Loucy (cell line): Measurements from ENCODE around the gene CIRBP.

ENCODE experiments used
- H2AFZ ChIP-seq: fragments of 200-600 bp; sonication (generic); 2 replicates; pipeline ENCODE4 v1.6.0; 2016; ENCODE audit warnings: antibody characterized with exemption, mild to moderate bottlenecking, low read length, moderate library complexity
- H3F3A ChIP-seq: fragments of 200-600 bp; 2 replicates; pipeline ENCODE4 v1.6.0; 2016; ENCODE audit warnings: antibody characterized with exemption, low read depth, mild to moderate bottlenecking
- H3K27me3 ChIP-seq: fragments of 200-600 bp; sonication (generic); 2 replicates; pipeline ENCODE4 v1.6.1; 2014; ENCODE audit warnings: low read length, mild to moderate bottlenecking; ENCODE audit not compliant: insufficient read depth, poor library complexity, severe bottlenecking
- H3K36me3 ChIP-seq: fragments of 200-600 bp; sonication (generic); 2 replicates; pipeline ENCODE4 v1.6.1; 2016; ENCODE audit warnings: low read length; ENCODE audit not compliant: insufficient read depth
- H3K4me1 ChIP-seq: fragments of 200-600 bp; sonication (generic); 2 replicates; pipeline ENCODE4 v1.5.1; 2014; ENCODE audit warnings: low read length, mild to moderate bottlenecking; ENCODE audit not compliant: insufficient read depth, poor library complexity, severe bottlenecking
- H3K4me2 ChIP-seq: fragments of 200-600 bp; sonication (generic); 2 replicates; pipeline ENCODE4 v1.6.0; 2014; ENCODE audit warnings: antibody characterized with exemption, low read length, low read depth, mild to moderate bottlenecking; ENCODE audit not compliant: poor library complexity, severe bottlenecking
- H3K4me3 ChIP-seq: fragments of 200-600 bp; sonication (generic); 2 replicates; pipeline ENCODE4 v1.5.1; 2014; ENCODE audit warnings: low read length, mild to moderate bottlenecking, mixed read lengths; ENCODE audit not compliant: poor library complexity, severe bottlenecking
- H3K79me2 ChIP-seq: fragments of 200-600 bp; sonication (generic); 2 replicates; pipeline ENCODE4 v1.6.1; 2014; ENCODE audit warnings: low read length; ENCODE audit not compliant: insufficient read depth
- H3K9ac ChIP-seq: fragments of 200-600 bp; sonication (generic); 2 replicates; pipeline ENCODE4 v1.6.0; 2014; ENCODE audit warnings: mild to moderate bottlenecking, low read depth, low read length, moderate library complexity; ENCODE audit not compliant: poor library complexity, severe bottlenecking
- H3K9me2 ChIP-seq: fragments of 200-600 bp; sonication (generic); replicated peaks from 2 replicates; pipeline ENCODE4 v1.6.1; 2016; ENCODE audit warnings: low read depth, low read length, mixed read lengths
- H3K9me3 ChIP-seq: fragments of 200-600 bp; sonication (generic); 2 replicates; pipeline ENCODE4 v1.6.1; 2014; ENCODE audit warnings: mild to moderate bottlenecking, antibody characterized with exemption, low read length, low read depth; ENCODE audit not compliant: insufficient read depth
- H4K20me1 ChIP-seq: fragments of 200-600 bp; sonication (generic); 2 replicates; pipeline ENCODE4 v1.6.0; 2014; ENCODE audit warnings: antibody characterized with exemption, low read length, mild to moderate bottlenecking; ENCODE audit not compliant: insufficient read depth, poor library complexity, severe bottlenecking
- EZH2phosphoT487 ChIP-seq: fragments of 200-600 bp; IDR thresholded peaks from 2 replicates; pipeline ENCODE4 v1.6.1; 2018; ENCODE audit warnings: antibody characterized with exemption, mild to moderate bottlenecking, moderate library complexity, borderline replicate concordance
- TF ChIP-seq, protein P1 (sequence below): fragments of 200-600 bp; sonication (generic); conservative IDR thresholded peaks from 2 replicates; pipeline ENCODE4 v1.5.1; 2014; ENCODE audit warnings: mild to moderate bottlenecking, antibody characterized with exemption, low read length

CIRBP gene

DNA sequence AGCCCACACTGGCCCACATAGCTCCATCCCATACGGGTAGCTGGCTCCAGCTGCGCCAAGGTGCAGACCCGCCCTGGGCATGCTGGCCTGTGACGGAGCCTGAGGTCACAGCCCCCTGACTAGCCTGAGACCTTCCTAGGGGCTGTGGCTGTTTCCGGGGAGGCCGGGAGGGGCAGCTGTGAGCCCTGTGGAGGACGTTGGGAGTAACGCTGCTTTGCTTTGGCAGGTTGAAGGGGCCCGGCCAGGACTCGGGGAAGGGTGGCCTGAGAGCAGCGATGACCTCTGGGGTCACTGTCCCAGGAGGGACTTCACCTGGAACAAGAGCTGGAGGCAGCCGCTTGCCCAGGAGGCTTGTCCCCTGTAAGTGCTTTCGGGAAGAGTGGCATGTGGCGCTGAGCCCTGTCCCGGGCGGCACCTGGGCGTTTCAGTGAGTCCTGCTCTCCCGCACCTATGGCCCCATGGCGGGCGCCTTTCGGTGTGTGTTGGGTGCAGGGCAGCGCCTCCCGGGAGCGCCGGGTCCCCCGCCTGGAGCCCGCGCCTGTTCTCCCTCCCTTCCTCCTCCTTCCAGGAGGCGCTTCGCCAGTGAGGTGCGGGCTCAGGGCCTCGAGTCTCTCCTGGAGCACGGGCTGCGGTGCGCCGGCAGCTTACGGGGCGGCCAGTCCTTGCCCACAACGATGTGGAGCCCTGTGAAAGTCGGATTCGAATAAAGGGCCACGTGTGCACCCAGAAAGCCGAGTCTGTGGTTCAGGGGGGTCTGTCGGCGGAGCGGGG is 5.1 kb downstream of the CIRBP start:
- H4K20me1 ChIP-seq = peaks cover 66% of the 10 kb centered on the region
- H2AFZ ChIP-seq = no peak overlapping the region
- H3K9ac ChIP-seq = no peak overlapping the region
- H3F3A ChIP-seq = peaks cover 14% of the 10 kb centered on the region
- peak overlapping the region; percentile 90 for H3K4me3 ChIP-seq
- peak overlapping the region; percentile 98 for H3K4me2 ChIP-seq
- no peaks in the 10 kb centered on the region for H3K9me3 ChIP-seq
- H3K9me2 ChIP-seq = no peaks in the 10 kb centered on the region
- peaks cover 55% of the 10 kb centered on the region; the same call in 1 of the 2 replicates for H3K36me3 ChIP-seq
- H3K4me1 ChIP-seq = peaks cover 40% of the 10 kb centered on the region
- peaks cover 72% of the 10 kb centered on the region for H3K79me2 ChIP-seq
- TF ChIP-seq, protein P1, sequence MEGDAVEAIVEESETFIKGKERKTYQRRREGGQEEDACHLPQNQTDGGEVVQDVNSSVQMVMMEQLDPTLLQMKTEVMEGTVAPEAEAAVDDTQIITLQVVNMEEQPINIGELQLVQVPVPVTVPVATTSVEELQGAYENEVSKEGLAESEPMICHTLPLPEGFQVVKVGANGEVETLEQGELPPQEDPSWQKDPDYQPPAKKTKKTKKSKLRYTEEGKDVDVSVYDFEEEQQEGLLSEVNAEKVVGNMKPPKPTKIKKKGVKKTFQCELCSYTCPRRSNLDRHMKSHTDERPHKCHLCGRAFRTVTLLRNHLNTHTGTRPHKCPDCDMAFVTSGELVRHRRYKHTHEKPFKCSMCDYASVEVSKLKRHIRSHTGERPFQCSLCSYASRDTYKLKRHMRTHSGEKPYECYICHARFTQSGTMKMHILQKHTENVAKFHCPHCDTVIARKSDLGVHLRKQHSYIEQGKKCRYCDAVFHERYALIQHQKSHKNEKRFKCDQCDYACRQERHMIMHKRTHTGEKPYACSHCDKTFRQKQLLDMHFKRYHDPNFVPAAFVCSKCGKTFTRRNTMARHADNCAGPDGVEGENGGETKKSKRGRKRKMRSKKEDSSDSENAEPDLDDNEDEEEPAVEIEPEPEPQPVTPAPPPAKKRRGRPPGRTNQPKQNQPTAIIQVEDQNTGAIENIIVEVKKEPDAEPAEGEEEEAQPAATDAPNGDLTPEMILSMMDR = no peak
- no peak for TF ChIP-seq EZH2phosphoT487
- peaks cover 4% of the 10 kb centered on the region for H3K27me3 ChIP-seq

DNA sequence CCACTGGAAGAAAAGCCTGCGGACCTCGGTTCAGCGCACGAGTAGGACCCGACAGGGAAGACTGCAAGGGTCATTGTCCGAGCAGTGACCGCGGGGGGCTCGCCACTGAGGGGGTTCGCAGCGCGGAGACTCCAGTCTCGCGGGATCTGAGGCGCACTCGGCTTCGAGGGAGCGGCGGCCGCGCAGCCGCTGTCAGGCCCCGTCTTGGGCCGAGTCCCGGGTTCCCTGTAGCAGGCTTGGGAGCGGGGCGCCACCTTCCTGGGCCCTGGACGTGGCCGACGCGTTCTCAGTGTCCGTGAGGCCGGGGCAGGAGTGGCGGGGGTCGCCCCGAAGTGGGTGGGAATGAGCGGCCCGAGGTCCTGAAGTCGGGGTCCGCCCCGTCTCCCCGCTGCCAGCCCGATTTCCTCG is 5.7 kb downstream of the CIRBP start:
- H3K9me3 ChIP-seq = no peaks in the 10 kb centered on the region
- H4K20me1 ChIP-seq = peaks cover 63% of the 10 kb centered on the region
- H3K4me3 ChIP-seq = peak overlapping the region; percentile 90
- H3K9me2 ChIP-seq = no peaks in the 10 kb centered on the region
- TF ChIP-seq, protein P1 = no peak
- no peak for TF ChIP-seq EZH2phosphoT487
- H3K9ac ChIP-seq = peak overlapping the region; percentile 85
- H3K36me3 ChIP-seq = peaks cover 56% of the 10 kb centered on the region; the same call in 1 of the 2 replicates
- peaks cover 14% of the 10 kb centered on the region for H3F3A ChIP-seq
- peaks cover 2% of the 10 kb centered on the region for H3K27me3 ChIP-seq
- no peak overlapping the region for H2AFZ ChIP-seq
- H3K4me2 ChIP-seq = peak overlapping the region; percentile 98
- peaks cover 68% of the 10 kb centered on the region for H3K79me2 ChIP-seq
- peaks cover 40% of the 10 kb centered on the region for H3K4me1 ChIP-seq

DNA sequence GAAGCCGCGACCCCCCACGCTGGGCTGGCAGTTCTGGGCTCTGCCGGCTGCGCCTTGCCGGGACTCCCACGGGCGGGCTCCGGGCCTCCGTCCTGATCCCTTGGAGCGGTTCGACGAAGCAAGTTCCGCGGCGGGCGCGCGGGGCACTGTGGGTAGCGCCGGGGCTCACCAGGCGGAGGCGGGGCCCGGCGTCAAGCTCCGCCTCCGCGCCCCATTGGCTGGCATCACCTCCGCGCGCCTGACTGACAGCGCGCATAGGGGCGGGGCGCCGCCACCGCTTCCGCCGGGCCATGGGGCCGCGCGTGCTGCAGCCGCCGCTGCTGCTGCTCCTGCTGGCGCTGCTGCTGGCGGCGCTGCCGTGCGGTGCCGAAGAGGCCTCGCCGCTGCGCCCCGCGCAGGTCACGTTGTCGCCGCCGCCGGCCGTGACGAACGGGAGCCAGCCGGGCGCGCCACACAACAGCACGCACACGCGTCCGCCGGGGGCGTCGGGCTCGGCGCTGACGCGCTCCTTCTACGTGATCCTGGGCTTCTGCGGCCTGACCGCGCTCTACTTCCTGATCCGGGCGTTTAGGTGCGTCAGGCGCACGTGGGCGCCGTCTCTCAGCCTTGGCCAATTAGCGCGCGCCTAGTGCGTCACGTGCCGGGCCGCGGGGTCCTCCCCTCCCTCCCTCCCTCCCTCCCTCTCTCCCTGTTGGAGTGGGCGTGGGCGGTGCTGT is 6.3 kb downstream of the CIRBP start, which contains the start of gene FAM174C:
Gene FAM174C (plus strand): TSS at position 271 of the 716 bp plus-strand sequence. CDS start 20 bp downstream, at position 291.
- Histone ChIP-seq H3K4me1 (peaks cover 35% of the 10 kb centered on the region), H3K4me3 (peak within 1 kb of the TSS; percentile 90), H3K27me3 (no peaks in the 10 kb centered on the region), H4K20me1 (peaks cover 58% of the 10 kb centered on the region), H3K36me3 (peaks cover 55% of the 10 kb centered on the region; the same call in 1 of the 2 replicates), H3K9ac (peak within 1 kb of the TSS; percentile 85), H3K4me2 (peak within 1 kb of the TSS; percentile 98), H3K79me2 (peaks cover 63% of the 10 kb centered on the region), H3K9me3 (no peaks in the 10 kb centered on the region), H3F3A (peaks cover 14% of the 10 kb centered on the region), H3K9me2 (no peaks in the 10 kb centered on the region), H2AFZ (peak within 1 kb of the TSS; percentile 21; the same call in 1 of the 2 replicates)
- TF ChIP-seq, protein P1 = no peak
- no peak for TF ChIP-seq EZH2phosphoT487
